HEK293 (cell line): ENCODE measurements around the gene PRKAG2.
A peak's percentile ranks its signal among the peaks of the same experiment; 100 is the strongest.

Source experiments
- CTCF ChIA-PET: fragments of 350-600 bp; formaldehyde crosslinking; extraction: SDS; loops from one replicate; lab custom pipeline; 2021; ENCODE audit warnings: antibody characterized with exemption; lab: Yijun Ruan, JAX
- POLR2A ChIA-PET: fragments of 300-600 bp; formaldehyde crosslinking; extraction: SDS; loops from one replicate; lab custom pipeline; 2020; ENCODE audit warnings: antibody characterized with exemption, inconsistent platforms; lab: Yijun Ruan, JAX
- H3K27ac ChIP-seq: fragments of 200-500 bp; sonication (Bioruptor generic); 2 replicates; pipeline ENCODE4 v1.5.1; 2014; ENCODE audit warnings: low read depth, low read length, control low read depth, inconsistent platforms; ENCODE audit errors: extremely low read depth
- H3K36me3 ChIP-seq, 2 experiments: fragments of 200-500 bp in 1 of 2; sonication (Bioruptor generic) in 1 of 2; 1 replicate in 1 of 2; 2 replicates in 1 of 2; pipeline ENCODE4 v1.5.1; 2014 to 2017; ENCODE audit warnings: inconsistent platforms in 2 of 2, low read length in 2 of 2; ENCODE audit not compliant: control insufficient read depth in 2 of 2, insufficient read depth in 1 of 2
- H3K4me1 ChIP-seq: fragments of 200-500 bp; sonication (Bioruptor generic); 2 replicates; pipeline ENCODE4 v1.5.1; 2014; ENCODE audit warnings: mild to moderate bottlenecking, low read length, inconsistent platforms; ENCODE audit not compliant: control insufficient read depth, insufficient read depth
- H3K4me3 ChIP-seq: 2 replicates; pipeline ENCODE4 v1.5.1; 2011; ENCODE audit warnings: low read depth, mild to moderate bottlenecking, control low read depth, low read length, moderate library complexity
- H3K9me3 ChIP-seq: fragments of 200-500 bp; sonication (Bioruptor generic); 2 replicates; pipeline ENCODE4 v1.5.1; 2014; ENCODE audit warnings: low read depth, low read length, inconsistent platforms; ENCODE audit not compliant: control insufficient read depth, insufficient read depth
- BCL11A ChIP-seq: fragments of 450-650 bp; formaldehyde crosslinking; IDR thresholded peaks from 2 replicates; pipeline ENCODE4 v1.5.1; 2016; ENCODE audit warnings: low read depth, missing biosample characterization, missing genetic modification characterization
- GFI1B ChIP-seq: fragments of 450-650 bp; formaldehyde crosslinking; IDR thresholded peaks from 2 replicates; pipeline ENCODE4 v1.5.1; 2016; ENCODE audit warnings: missing biosample characterization, missing genetic modification characterization
- HOXC10 ChIP-seq: sonication (generic); formaldehyde crosslinking; IDR thresholded peaks from 2 replicates; pipeline ENCODE4 v1.8.1; 2023; ENCODE audit warnings: mild to moderate bottlenecking, missing genetic modification reagents
- MZF1 ChIP-seq: fragments of 450-650 bp; formaldehyde crosslinking; IDR thresholded peaks from 2 replicates; pipeline ENCODE4 v1.5.1; 2017; ENCODE audit warnings: missing biosample characterization, missing genetic modification characterization, borderline replicate concordance
- SCRT1 ChIP-seq: fragments of 450-650 bp; formaldehyde crosslinking; IDR thresholded peaks from 2 replicates; pipeline ENCODE4 v1.5.1; 2016; ENCODE audit warnings: missing biosample characterization, missing genetic modification characterization, borderline replicate concordance
- TSHZ1 ChIP-seq: fragments of 450-650 bp; formaldehyde crosslinking; IDR thresholded peaks from 2 replicates; pipeline ENCODE4 v1.5.1; 2016; ENCODE audit warnings: missing biosample characterization, missing genetic modification characterization, borderline replicate concordance
- ZBTB20 ChIP-seq: fragments of 450-650 bp; formaldehyde crosslinking; IDR thresholded peaks from 2 replicates; pipeline ENCODE4 v1.5.1; 2016; ENCODE audit warnings: missing biosample characterization, missing genetic modification characterization
- ZNF132 ChIP-seq: fragments of 450-650 bp; formaldehyde crosslinking; IDR thresholded peaks from 2 replicates; pipeline ENCODE4 v1.5.1; 2017; ENCODE audit warnings: missing biosample characterization, missing genetic modification characterization, borderline replicate concordance
- ZNF155 ChIP-seq: fragments of 450-650 bp; formaldehyde crosslinking; IDR thresholded peaks from 2 replicates; pipeline ENCODE4 v1.5.1; 2016; ENCODE audit warnings: missing biosample characterization, missing genetic modification characterization
- ZNF175 ChIP-seq: fragments of 450-650 bp; formaldehyde crosslinking; IDR thresholded peaks from 2 replicates; pipeline ENCODE4 v1.5.1; 2016; ENCODE audit warnings: missing biosample characterization, missing genetic modification characterization
- ZNF202 ChIP-seq: fragments of 450-650 bp; formaldehyde crosslinking; IDR thresholded peaks from 2 replicates; pipeline ENCODE4 v1.5.1; 2016; ENCODE audit warnings: missing biosample characterization, missing genetic modification characterization, borderline replicate concordance
- ZNF266 ChIP-seq: fragments of 450-650 bp; formaldehyde crosslinking; IDR thresholded peaks from 2 replicates; pipeline ENCODE4 v1.5.1; 2016; ENCODE audit warnings: missing biosample characterization, missing genetic modification characterization, low read depth
- ZNF292 ChIP-seq: fragments of 450-650 bp; formaldehyde crosslinking; IDR thresholded peaks from 2 replicates; pipeline ENCODE4 v1.5.1; 2016; ENCODE audit warnings: low read depth, missing biosample characterization, missing genetic modification characterization, borderline replicate concordance
- ZNF341 ChIP-seq: fragments of 450-650 bp; formaldehyde crosslinking; IDR thresholded peaks from 2 replicates; pipeline ENCODE4; 2016; ENCODE audit warnings: low read depth, missing biosample characterization, missing genetic modification characterization
- ZNF645 ChIP-seq: fragments of 450-650 bp; formaldehyde crosslinking; IDR thresholded peaks from 2 replicates; pipeline ENCODE4; 2016; ENCODE audit warnings: missing biosample characterization, missing genetic modification characterization
- ZNF654 ChIP-seq: fragments of 450-650 bp; formaldehyde crosslinking; IDR thresholded peaks from 2 replicates; pipeline ENCODE4 v1.5.1; 2016; ENCODE audit warnings: low read depth, missing biosample characterization, missing genetic modification characterization
- ZNF701 ChIP-seq: fragments of 450-650 bp; formaldehyde crosslinking; IDR thresholded peaks from 2 replicates; pipeline ENCODE4 v1.5.1; 2016; ENCODE audit warnings: missing biosample characterization, missing genetic modification characterization
- ZNF768 ChIP-seq: fragments of 450-650 bp; formaldehyde crosslinking; IDR thresholded peaks from 2 replicates; pipeline ENCODE4 v1.5.1; 2018; ENCODE audit warnings: missing biosample characterization, mild to moderate bottlenecking, missing genetic modification characterization
- ZSCAN30 ChIP-seq: fragments of 450-650 bp; IDR thresholded peaks from 2 replicates; pipeline ENCODE4 v1.5.1; 2018; ENCODE audit warnings: missing biosample characterization, mild to moderate bottlenecking, missing genetic modification characterization, moderate library complexity

Gene PRKAG2

DNA sequence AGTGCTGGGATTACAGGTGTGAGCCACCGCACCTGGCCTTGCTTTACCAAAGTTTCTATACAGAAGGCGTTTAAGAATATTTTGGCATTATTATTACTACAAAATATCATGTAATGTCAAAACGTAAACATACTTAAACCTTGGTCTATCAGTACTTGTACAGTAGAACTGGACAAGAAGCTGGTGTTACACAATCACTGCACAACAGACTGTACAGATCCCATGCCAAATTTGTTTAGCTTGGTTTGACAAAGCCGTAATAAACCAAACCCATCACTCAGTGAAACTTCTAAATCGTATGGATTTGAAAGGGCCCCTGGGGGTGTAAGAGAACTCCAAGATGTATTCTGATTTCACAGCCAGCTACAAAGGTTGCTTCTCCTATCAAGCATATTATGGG lies 305.4 kb downstream of the PRKAG2 start:
- ChIA-PET CTCF (interaction anchor here (0.7 to 4.7 kb wide), 2 partner anchors 165 to 187 kb away, joined by 5 to 34 read pairs; no protein-coding TSS in a partner anchor), POLR2A (no interaction called here)
- peaks cover 0 to 9% of the 10 kb centered on the region in 2 experiments; a peak in 1 of 3 replicates for H3K36me3 ChIP-seq
- H3K9me3 ChIP-seq, result no peaks in the 10 kb centered on the region
- TF ChIP-seq GFI1B (tag by site-specific recombination), result no peak
- no peak for TF ChIP-seq ZNF645 (tag by site-specific recombination)
- no peak for TF ChIP-seq ZNF701
- no peak for TF ChIP-seq BCL11A
- no peak for TF ChIP-seq ZNF341 (tag by site-specific recombination)
- TF ChIP-seq ZNF202 (tag by site-specific recombination), result no peak
- TF ChIP-seq ZNF768 (tag by site-specific recombination), result no peak
- TF ChIP-seq ZNF175 (tag by site-specific recombination), result no peak
- no peak for TF ChIP-seq ZNF155 (tag by site-specific recombination)
- TF ChIP-seq ZNF292 (tag by site-specific recombination), result no peak
- no peak for TF ChIP-seq ZSCAN30
- TF ChIP-seq ZNF266 (tag by site-specific recombination), result no peak
- no peak for TF ChIP-seq MZF1
- no peak for TF ChIP-seq ZBTB20 (tag by site-specific recombination)
- no peak for TF ChIP-seq TSHZ1
- TF ChIP-seq SCRT1, result no peak
- TF ChIP-seq HOXC10 (CRISPR knock-in tag), result no peak
- H3K4me3 ChIP-seq, result no peak overlapping the region
- H3K27ac ChIP-seq, result no peak overlapping the region
- H3K4me1 ChIP-seq, result no peaks in the 10 kb centered on the region

DNA sequence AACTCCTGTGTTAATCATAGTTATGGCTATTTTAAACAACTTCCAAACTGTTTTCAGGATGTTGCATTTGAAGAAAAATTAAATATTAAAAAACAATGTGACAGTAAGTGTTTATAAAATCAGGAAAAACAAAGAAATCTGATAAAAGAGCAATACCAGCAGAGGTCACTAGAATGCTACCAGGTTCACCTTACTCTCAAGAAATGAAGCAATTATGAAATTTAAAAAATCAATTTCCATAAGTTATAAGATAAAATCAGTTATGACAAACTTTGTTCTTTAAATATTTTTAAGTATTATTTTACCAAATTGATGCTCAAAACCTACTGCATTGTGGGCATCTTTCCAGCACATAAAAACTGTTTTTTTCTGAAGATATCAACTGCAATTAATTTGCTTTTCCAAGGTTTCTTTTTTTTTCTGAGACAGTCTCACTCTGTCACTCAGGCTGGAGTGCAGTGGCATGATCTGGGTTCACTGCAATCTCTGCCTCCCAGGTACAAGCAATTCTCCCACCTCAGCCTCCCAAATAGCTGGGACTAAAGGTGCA lies 306.5 kb downstream of the PRKAG2 start:
- POLR2A ChIA-PET, result no interaction called here
- H3K4me3 ChIP-seq, result no peak overlapping the region
- H3K36me3 ChIP-seq, result peaks cover 0 to 12% of the 10 kb centered on the region in 2 experiments; a peak in 1 of 3 replicates
- no peaks in the 10 kb centered on the region for H3K4me1 ChIP-seq
- CTCF ChIA-PET, result interaction anchor here (0.6 to 4.7 kb wide), 9 partner anchors 60 to 224 kb away, joined by 3 to 34 read pairs (median 4); no protein-coding TSS in a partner anchor
- no peak overlapping the region for H3K27ac ChIP-seq
- no peaks in the 10 kb centered on the region for H3K9me3 ChIP-seq
- TF ChIP-seq ZNF132 (tag by site-specific recombination), result no peak
- peak; percentile 59 for TF ChIP-seq ZNF654 (tag by site-specific recombination)
